ENCODE results near the gene LRRC37A.
"Not testable (repeated sequence)": the region's sequence is repeated elsewhere in the genome, so short reads cannot be mapped to it uniquely, and the experiment has no call there.

The LRRC37A gene

GRCh38 chr17:46264456-46265198 lies 30.3 kb upstream of the LRRC37A start:
- Histone ChIP-seq H3K79me2 (ENCODE audit: control insufficient read depth, insufficient read depth, low read length, poor library complexity) (peaks cover 4% of the 10 kb centered on the region), H2AFZ (ENCODE audit: insufficient read depth, low read length, poor library complexity) (no peak overlapping the region), H2AK5ac (ENCODE audit: low read length) (no peak overlapping the region), H4K8ac (ENCODE audit: low read depth, low read length) (no peak overlapping the region), H4K12ac (ENCODE audit: low read depth, low read length) (no peak overlapping the region), H3K23ac (ENCODE audit: low read length) (no peak overlapping the region), H3K36me3 (ENCODE audit: control insufficient read depth in 1 of 2, insufficient read depth in 2 of 2, low read length in 2 of 2) (no peaks in the 10 kb centered on the region), H2BK5ac (ENCODE audit: low read depth, low read length, poor library complexity) (peak overlapping the region; percentile 22), H2BK120ac (ENCODE audit: insufficient read depth, low read length, poor library complexity) (no peak overlapping the region), H3K4me3 (ENCODE audit: low read depth, low read length) (no peak overlapping the region), H3K4me1 (ENCODE audit: control insufficient read depth in 1 of 2, insufficient read depth in 2 of 2, low read length in 2 of 2) (peaks cover 10 to 19% of the 10 kb centered on the region in 2 experiments), H3K9ac (ENCODE audit: low read length) (no peak overlapping the region), H3K79me1 (ENCODE audit: low read length) (peaks cover 6% of the 10 kb centered on the region), H3K18ac (ENCODE audit: low read length) (no peak overlapping the region), H2BK12ac (ENCODE audit: low read length) (no peak overlapping the region), H3K27ac (ENCODE audit: low read depth, low read length) (peak overlapping the region; percentile 22), H3K14ac (ENCODE audit: low read length) (no peak overlapping the region), H3K4ac (ENCODE audit: low read depth, low read length) (no peak overlapping the region), H3K27me3 (ENCODE audit: insufficient read depth, low read length) (peaks cover 14% of the 10 kb centered on the region), H3K9me3 (ENCODE audit: insufficient read depth, low read depth, low read length) (peaks cover 3% of the 10 kb centered on the region), H4K91ac (ENCODE audit: low read depth, low read length) (no peak overlapping the region), H3K4me2 (ENCODE audit: low read length) (peak overlapping the region; percentile 48)
- no CpG with 5 or more reads among the region's 3 CpGs for WGBS (ENCODE audit: extremely low coverage, insufficient coverage, insufficient read length)
- DNase-seq: peak in 1 of 2 donors; percentile 18

DNA sequence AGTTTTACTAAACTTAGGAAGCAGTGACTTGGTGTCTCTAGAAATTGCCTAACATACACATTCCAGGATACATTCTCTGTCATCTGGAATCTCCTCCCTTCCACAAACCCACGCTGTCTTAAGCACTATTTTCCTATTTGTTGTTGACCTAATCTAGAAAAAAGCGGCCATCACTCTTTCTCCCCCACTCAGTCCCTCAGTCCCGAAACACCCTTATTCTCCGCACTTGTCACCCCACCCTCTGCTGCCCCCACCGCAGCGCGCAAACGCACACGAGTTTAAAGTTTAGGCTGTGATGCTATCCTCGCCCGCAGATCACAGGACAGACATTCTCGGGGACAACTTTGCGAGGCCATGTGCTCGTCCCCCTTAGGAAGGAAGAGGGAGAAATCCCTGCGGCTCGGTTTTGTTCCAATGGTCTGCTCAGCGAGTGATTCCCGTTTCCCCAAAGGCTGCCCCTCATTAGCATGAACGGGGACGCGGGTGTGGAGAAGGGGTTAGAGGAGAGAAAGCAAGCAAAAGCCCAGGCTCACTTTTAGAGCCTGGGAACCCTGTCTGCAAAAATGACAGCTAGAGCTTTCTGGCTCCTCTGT lies 28.8 kb upstream of the LRRC37A start:
- H2BK5ac ChIP-seq (ENCODE audit: low read depth, low read length, poor library complexity): not testable (repeated sequence)

DNA sequence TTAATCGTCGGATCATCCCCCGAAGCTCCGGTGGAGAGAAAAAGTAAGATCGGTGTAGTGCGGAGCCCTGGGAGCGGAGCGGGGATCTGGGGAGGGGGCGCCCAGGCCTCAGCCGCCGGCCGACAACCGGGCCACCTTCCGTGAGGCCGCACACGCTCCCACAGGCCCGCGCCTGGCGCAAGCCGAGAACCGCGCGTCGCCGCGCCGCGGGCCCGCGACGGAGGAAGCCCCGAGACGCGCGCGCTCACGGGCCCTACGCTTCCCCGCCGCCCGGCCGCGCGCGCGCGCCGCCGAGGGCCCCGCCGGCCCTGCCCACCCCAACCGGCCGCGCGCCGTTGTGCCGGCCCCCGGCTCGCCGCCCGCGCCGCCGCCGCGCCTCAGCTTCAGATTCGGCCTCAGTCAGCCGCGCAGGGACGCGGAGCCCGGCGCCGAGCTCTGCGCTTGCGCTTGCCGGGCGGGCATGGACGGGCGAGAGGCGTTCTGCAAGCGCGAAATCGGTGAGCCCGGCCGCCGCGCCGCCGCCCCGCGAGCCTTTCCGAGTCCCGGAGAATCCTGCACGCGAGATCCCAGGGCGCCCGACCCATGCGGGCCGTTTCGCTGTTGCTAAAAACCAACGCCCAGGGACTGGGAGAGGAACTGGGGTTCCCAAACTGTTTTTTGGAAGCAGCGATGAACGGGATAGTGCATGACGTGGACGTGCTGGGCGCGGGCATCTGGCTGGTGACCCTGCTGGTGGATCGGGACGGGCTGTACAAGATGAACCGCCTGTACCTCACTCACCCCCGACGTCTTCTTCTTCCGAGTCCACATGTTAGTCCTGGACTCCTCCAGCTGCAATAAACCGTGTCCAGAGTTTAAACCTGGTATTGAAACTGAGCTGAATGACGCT lies 28.0 kb upstream of the LRRC37A start:
- Histone ChIP-seq H3K79me1 (ENCODE audit: low read length) (peaks cover 6% of the 10 kb centered on the region), H2AK5ac (ENCODE audit: low read length) (no peak overlapping the region), H3K79me2 (ENCODE audit: control insufficient read depth, insufficient read depth, low read length, poor library complexity) (peaks cover 4% of the 10 kb centered on the region), H2AFZ (ENCODE audit: insufficient read depth, low read length, poor library complexity) (peak overlapping the region; percentile 91), H4K91ac (ENCODE audit: low read depth, low read length) (peak overlapping the region; percentile 22), H3K9ac (ENCODE audit: low read length) (peak overlapping the region; percentile 59), H2BK120ac (ENCODE audit: insufficient read depth, low read length, poor library complexity) (peak overlapping the region; percentile 15), H3K27me3 (ENCODE audit: insufficient read depth, low read length) (peaks cover 9% of the 10 kb centered on the region), H3K18ac (ENCODE audit: low read length) (peak overlapping the region; percentile 38), H4K12ac (ENCODE audit: low read depth, low read length) (peak overlapping the region; percentile 37), H2BK5ac (ENCODE audit: low read depth, low read length, poor library complexity) (no peak overlapping the region), H3K27ac (ENCODE audit: low read depth, low read length) (no peak overlapping the region), H3K4me3 (ENCODE audit: low read depth, low read length) (peak overlapping the region; percentile 80), H3K4ac (ENCODE audit: low read depth, low read length) (no peak overlapping the region), H3K4me2 (ENCODE audit: low read length) (peak overlapping the region; percentile 98), H4K8ac (ENCODE audit: low read depth, low read length) (peak overlapping the region; percentile 63), H2BK12ac (ENCODE audit: low read length) (peak overlapping the region; percentile 3), H3K14ac (ENCODE audit: low read length) (peak overlapping the region; percentile 68), H3K36me3 (ENCODE audit: control insufficient read depth in 1 of 2, insufficient read depth in 2 of 2, low read length in 2 of 2) (no peaks in the 10 kb centered on the region), H3K9me3 (ENCODE audit: insufficient read depth, low read depth, low read length) (peaks cover 3% of the 10 kb centered on the region), H3K23ac (ENCODE audit: low read length) (no peak overlapping the region), H3K4me1 (ENCODE audit: control insufficient read depth in 1 of 2, insufficient read depth in 2 of 2, low read length in 2 of 2) (peaks cover 10 to 19% of the 10 kb centered on the region in 2 experiments)
- no CpG with 5 or more reads among the region's 116 CpGs for WGBS (ENCODE audit: extremely low coverage, insufficient coverage, insufficient read length)
- DNase-seq: peak; percentile 73 to 87

More for the DNA sequence above, 28.8 kb upstream of the LRRC37A start:
- not testable (repeated sequence) for H3K36me3 ChIP-seq (ENCODE audit: control insufficient read depth in 1 of 2, insufficient read depth in 2 of 2, low read length in 2 of 2); H3K27ac ChIP-seq (ENCODE audit: low read depth, low read length); H3K79me1 ChIP-seq (ENCODE audit: low read length); H3K4ac ChIP-seq (ENCODE audit: low read depth, low read length); H3K23ac ChIP-seq (ENCODE audit: low read length); H2BK12ac ChIP-seq (ENCODE audit: low read length); H2BK120ac ChIP-seq (ENCODE audit: insufficient read depth, low read length, poor library complexity); H3K79me2 ChIP-seq (ENCODE audit: control insufficient read depth, insufficient read depth, low read length, poor library complexity); H2AK5ac ChIP-seq (ENCODE audit: low read length); H3K27me3 ChIP-seq (ENCODE audit: insufficient read depth, low read length); H3K9me3 ChIP-seq (ENCODE audit: insufficient read depth, low read depth, low read length)
- Histone ChIP-seq H3K4me2 (ENCODE audit: low read length) (peak overlapping the region; percentile 98), H4K91ac (ENCODE audit: low read depth, low read length) (peak overlapping the region; percentile 22), H3K4me1 (ENCODE audit: control insufficient read depth in 1 of 2, insufficient read depth in 2 of 2, low read length in 2 of 2) (peaks cover 10 to 19% of the 10 kb centered on the region in 2 experiments), H3K4me3 (ENCODE audit: low read depth, low read length) (peak overlapping the region; percentile 76), H4K8ac (ENCODE audit: low read depth, low read length) (peak overlapping the region; percentile 45), H4K12ac (ENCODE audit: low read depth, low read length) (peak overlapping the region; percentile 36), H3K18ac (ENCODE audit: low read length) (peak overlapping the region; percentile 38), H3K14ac (ENCODE audit: low read length) (peak overlapping the region; percentile 25), H2AFZ (ENCODE audit: insufficient read depth, low read length, poor library complexity) (peak overlapping the region; percentile 62), H3K9ac (ENCODE audit: low read length) (peak overlapping the region; percentile 59)
- peak; percentile 12 to 58 for DNase-seq
- no CpG with 5 or more reads among the region's 21 CpGs for WGBS (ENCODE audit: extremely low coverage, insufficient coverage, insufficient read length)

DNA sequence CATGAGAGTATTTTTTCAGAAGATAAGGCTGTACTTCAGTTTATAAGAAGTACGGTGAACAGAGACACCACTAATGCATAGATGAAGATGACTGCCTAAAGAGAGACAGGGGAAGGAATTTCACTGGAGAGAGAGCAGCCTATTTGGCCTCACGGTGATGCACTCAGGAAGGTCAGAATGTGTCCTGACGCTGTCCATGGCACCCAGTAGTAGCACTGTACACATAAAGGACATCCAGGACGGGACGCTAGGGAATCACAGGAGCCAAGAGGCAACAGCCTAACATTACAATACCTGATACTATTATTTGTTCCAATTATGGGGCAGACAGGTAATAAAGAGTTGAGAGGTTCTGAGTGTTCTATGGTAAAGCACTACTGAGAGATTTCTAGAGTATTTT lies 24.9 kb upstream of the LRRC37A start:
- H3K9me3 ChIP-seq (ENCODE audit: insufficient read depth, low read depth, low read length): peaks cover 3% of the 10 kb centered on the region
- peaks cover 11% of the 10 kb centered on the region for H3K27me3 ChIP-seq (ENCODE audit: insufficient read depth, low read length)
- no peak overlapping the region for H3K14ac ChIP-seq (ENCODE audit: low read length)
- WGBS (ENCODE audit: extremely low coverage, insufficient coverage, insufficient read length): no CpG with 5 or more reads among the region's 5 CpGs
- no peak overlapping the region for H3K4me2 ChIP-seq (ENCODE audit: low read length)
- H3K4ac ChIP-seq (ENCODE audit: low read depth, low read length): no peak overlapping the region
- no peak overlapping the region for H2AFZ ChIP-seq (ENCODE audit: insufficient read depth, low read length, poor library complexity)
- no peak overlapping the region for H4K12ac ChIP-seq (ENCODE audit: low read depth, low read length)
- DNase-seq: no peak
- H3K23ac ChIP-seq (ENCODE audit: low read length): no peak overlapping the region
- H2AK5ac ChIP-seq (ENCODE audit: low read length): no peak overlapping the region
- no peaks in the 10 kb centered on the region for H3K36me3 ChIP-seq (ENCODE audit: control insufficient read depth in 1 of 2, insufficient read depth in 2 of 2, low read length in 2 of 2)
- H3K4me1 ChIP-seq (ENCODE audit: control insufficient read depth in 1 of 2, insufficient read depth in 2 of 2, low read length in 2 of 2): peaks cover 7 to 9% of the 10 kb centered on the region in 2 experiments
- H3K9ac ChIP-seq (ENCODE audit: low read length): no peak overlapping the region
- H4K91ac ChIP-seq (ENCODE audit: low read depth, low read length): no peak overlapping the region
- no peak overlapping the region for H2BK12ac ChIP-seq (ENCODE audit: low read length)
- no peak overlapping the region for H2BK120ac ChIP-seq (ENCODE audit: insufficient read depth, low read length, poor library complexity)
- peaks cover 4% of the 10 kb centered on the region for H3K79me2 ChIP-seq (ENCODE audit: control insufficient read depth, insufficient read depth, low read length, poor library complexity)
- no peak overlapping the region for H4K8ac ChIP-seq (ENCODE audit: low read depth, low read length)
- no peak overlapping the region for H3K4me3 ChIP-seq (ENCODE audit: low read depth, low read length)
- no peak overlapping the region for H3K18ac ChIP-seq (ENCODE audit: low read length)
- H3K79me1 ChIP-seq (ENCODE audit: low read length): peaks cover 6% of the 10 kb centered on the region
- no peak overlapping the region for H3K27ac ChIP-seq (ENCODE audit: low read depth, low read length)
- no peak overlapping the region for H2BK5ac ChIP-seq (ENCODE audit: low read depth, low read length, poor library complexity)

Data from trophoblast cell (in vitro differentiated cells and primary cell).